Right forelimb (tissue), 1 donor: ENCODE measurements around the gene DESI2.

Source experiments
- DNase-seq: peaks from one replicate; pipeline ENCODE4 v3.0.0-alpha.2; 2018

DESI2 gene

GRCh38 chr1:244652623-244653438, at the start of gene DESI2:
Gene DESI2, plus strand, starts transcription at chr1:244653126. Its CDS starts 188 bp downstream, at chr1:244653314.
- DNase-seq: peak; percentile 98

GRCh38 chr1:244603498-244603897, 49.4 kb upstream of the DESI2 start:
- DNase-seq: no peak

- no peak for DNase-seq
These were observed 47.0 kb upstream of the DESI2 start for GRCh38 chr1:244605835-244606370.

GRCh38 chr1:244614113-244614836, 38.7 kb upstream of the DESI2 start:
- no peak for DNase-seq

- DNase-seq: no peak
These were observed 38.0 kb upstream of the DESI2 start for GRCh38 chr1:244614879-244615278.

GRCh38 chr1:244615301-244615700, 37.6 kb upstream of the DESI2 start:
- no peak for DNase-seq

- DNase-seq: no peak
These were observed 26.2 kb upstream of the DESI2 start for GRCh38 chr1:244626709-244627108.

GRCh38 chr1:244628789-244629188, 24.1 kb upstream of the DESI2 start:
- DNase-seq: no peak

GRCh38 chr1:244633140-244633539, 19.8 kb upstream of the DESI2 start:
- DNase-seq: no peak

GRCh38 chr1:244634546-244634945, 18.4 kb upstream of the DESI2 start:
- DNase-seq: no peak

GRCh38 chr1:244636488-244637259, 16.3 kb upstream of the DESI2 start:
- DNase-seq: no peak

GRCh38 chr1:244639561-244639960, 13.4 kb upstream of the DESI2 start:
- no peak for DNase-seq

GRCh38 chr1:244640917-244641316, 12.0 kb upstream of the DESI2 start:
- DNase-seq: no peak

GRCh38 chr1:244642526-244642925, 10.4 kb upstream of the DESI2 start:
- no peak for DNase-seq

- DNase-seq: no peak
These were observed 9.9 kb upstream of the DESI2 start for GRCh38 chr1:244642988-244643387.

GRCh38 chr1:244645414-244645813, 7.5 kb upstream of the DESI2 start:
- DNase-seq: no peak

GRCh38 chr1:244645890-244646289, 7.0 kb upstream of the DESI2 start:
- DNase-seq: no peak

- DNase-seq: no peak
These were observed 5.1 kb upstream of the DESI2 start for GRCh38 chr1:244647819-244648218.

- DNase-seq: peak; percentile 47
These were observed 837 bp upstream of the DESI2 start for GRCh38 chr1:244651956-244652622.

- DNase-seq: no peak
These were observed 647 bp downstream of the DESI2 start for GRCh38 chr1:244653439-244654107.

GRCh38 chr1:244654108-244655038, 1.4 kb downstream of the DESI2 start:
- no peak for DNase-seq
